Renal cortical epithelial cell (primary cell): Measurements from ENCODE around the gene ARHGAP23. TPM values are rescaled to one million over a fixed set of nuclear protein-coding genes. Genes with fewer than 3 reads are reported as not detected.

ENCODE experiments used
- DNase-seq: peaks from one replicate; pipeline ENCODE4 v3.0.0-alpha.2; 2011; ENCODE audit warnings: low read depth
- total RNA-seq: library from RNA; depleted of rRNA; stranded (reverse); fragments of >200 nt; gene quantifications from 2 replicates; pipeline ENCODE4 v1.2.3, GENCODE V29; 2014

ARHGAP23 gene
- total RNA-seq, 1 donor from 2014 or later: 47.9 TPM

- DNase-seq: no peak
Measured at GRCh38 chr17:38551121-38551520, 122.9 kb downstream of the ARHGAP23 start.

- no peak for DNase-seq
Measured at GRCh38 chr17:38552343-38552742, 124.1 kb downstream of the ARHGAP23 start.

GRCh38 chr17:38554430-38555350 is 126.4 kb downstream of the ARHGAP23 start:
- peak; percentile 15 for DNase-seq

DNA sequence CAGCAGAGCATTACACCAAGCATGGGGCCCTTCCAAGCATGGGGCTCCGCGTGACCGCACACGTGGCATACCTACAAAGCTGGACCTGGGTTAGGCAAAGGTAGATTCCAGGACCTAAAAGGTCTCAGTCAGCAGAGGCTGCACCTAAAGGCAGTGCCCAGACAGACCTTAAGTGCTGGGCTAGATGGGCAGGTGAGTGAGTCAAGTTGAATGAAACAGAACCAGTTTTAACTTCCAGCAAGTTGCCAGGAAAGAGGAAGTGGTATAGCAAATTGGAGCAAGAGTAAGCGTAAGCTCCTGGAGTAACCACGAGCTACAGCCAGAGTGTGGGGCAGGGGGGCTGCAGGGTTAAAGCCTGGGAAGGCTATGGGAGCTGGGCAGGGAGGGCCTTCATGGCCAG is 128.0 kb downstream of the ARHGAP23 start:
- peak; percentile 33 for DNase-seq

GRCh38 chr17:38557396-38557795 is 129.1 kb downstream of the ARHGAP23 start:
- DNase-seq: no peak

GRCh38 chr17:38557836-38558727 is 129.8 kb downstream of the ARHGAP23 start:
- DNase-seq: peak; percentile 91

- no peak for DNase-seq
Measured at GRCh38 chr17:38558728-38559050, 130.4 kb downstream of the ARHGAP23 start.

- peak; percentile 83 for DNase-seq
Measured at GRCh38 chr17:38559051-38559879, 131.0 kb downstream of the ARHGAP23 start.

DNA sequence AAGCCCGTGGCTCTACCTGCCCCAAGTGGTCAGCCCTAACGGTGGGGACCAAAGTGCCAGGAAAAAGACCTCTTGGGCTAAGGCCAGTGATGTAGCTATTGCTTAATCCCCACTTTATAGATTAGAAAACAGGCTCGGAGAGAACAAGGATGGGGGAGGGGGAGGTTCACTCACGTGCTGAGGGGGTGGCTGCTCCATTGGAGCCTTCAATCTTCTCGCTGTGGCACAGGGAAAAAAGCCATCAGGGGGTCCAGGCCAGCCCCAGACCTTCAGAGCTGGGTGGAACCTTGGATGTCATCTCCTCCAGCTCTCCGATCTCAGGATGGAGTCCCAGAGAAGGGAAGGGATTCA is 131.6 kb downstream of the ARHGAP23 start:
- no peak for DNase-seq

- no peak for DNase-seq
Measured at GRCh38 chr17:38560503-38561318, 132.4 kb downstream of the ARHGAP23 start.

DNA sequence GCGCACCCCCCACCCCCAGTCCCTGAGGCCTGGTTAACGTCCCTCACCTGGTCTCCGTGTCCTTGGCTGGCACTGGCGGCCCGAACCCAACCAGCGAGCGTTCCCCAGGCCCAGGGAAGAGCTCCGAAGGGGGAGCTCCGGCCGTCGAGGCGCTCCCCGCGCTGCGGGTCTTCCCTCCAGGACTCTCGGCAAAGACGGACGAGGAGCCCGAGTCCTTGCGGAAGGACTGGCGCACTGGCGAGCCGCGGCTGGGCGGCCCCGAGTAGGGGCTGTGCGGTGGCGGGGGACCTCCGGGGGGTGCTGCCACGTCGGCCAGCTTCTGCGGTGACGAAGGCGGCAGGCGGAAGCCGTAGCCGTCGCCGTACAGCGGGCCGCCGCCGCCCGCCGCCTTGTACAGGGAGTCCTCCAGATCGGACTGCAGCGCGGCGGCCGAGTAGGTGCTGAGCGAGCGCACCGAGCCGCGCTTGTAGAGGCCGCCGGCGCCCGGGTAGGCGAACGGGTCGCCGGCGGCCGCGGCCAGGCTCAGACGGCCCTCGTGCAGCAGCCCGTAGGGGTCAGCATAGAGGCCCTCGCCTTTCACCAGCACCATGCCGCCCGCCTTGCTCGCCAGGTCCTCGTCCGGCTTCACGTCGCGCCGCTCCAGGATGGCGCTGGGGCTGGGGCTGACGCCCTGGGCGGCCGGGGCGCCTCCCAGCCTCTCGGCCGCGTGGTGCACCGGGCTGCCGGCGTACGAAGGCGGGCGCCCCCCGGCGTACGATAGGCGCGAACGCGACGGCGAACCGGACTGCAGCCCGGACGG is 133.4 kb downstream of the ARHGAP23 start:
- no peak for DNase-seq

Other genes starting within 250 kb of the ARHGAP23 start
- not detected in 2 replicates for gene TBC1D3, start 235.9 kb upstream of the ARHGAP23 start, total RNA-seq
- 34.0 and 39.4 TPM in 2 replicates for gene MRPL45, start 131.3 kb upstream of the ARHGAP23 start, total RNA-seq
- under 0.01 TPM in 1 of 2 replicates, not detected in the other for gene GPR179, start 84.5 kb upstream of the ARHGAP23 start, total RNA-seq
- gene SOCS7, start 76.6 kb upstream of the ARHGAP23 start, total RNA-seq: 9.2 and 16.2 TPM in 2 replicates
- 0.17 and 0.25 TPM in 2 replicates for gene SRCIN1, start 177.5 kb downstream of the ARHGAP23 start, total RNA-seq
- 2.1 and 2.6 TPM in 2 replicates for gene EPOP, start 246.5 kb downstream of the ARHGAP23 start, total RNA-seq